CD14-positive monocyte (primary cell): ENCODE measurements around the gene SCEL. TPM values are rescaled to one million over a fixed set of nuclear protein-coding genes. Genes with fewer than 3 reads are reported as not detected.

ENCODE experiments used
- DNase-seq, 3 donors: peaks; one replicate each; pipeline ENCODE4 v3.0.0-alpha.2; 2011 to 2022
- H2AFZ ChIP-seq: 2 replicates; pipeline ENCODE4 v1.6.0; 2012; ENCODE audit warnings: mild to moderate bottlenecking, low read depth, low read length, inconsistent platforms; ENCODE audit not compliant: insufficient read depth, poor library complexity, severe bottlenecking
- H3K27ac ChIP-seq, 2 donors: 1 replicate in 1 of 2; 2 replicates in 1 of 2; pipeline ENCODE4 v1.5.1; 2012 to 2013; ENCODE audit warnings: low read length in 2 of 2, control low read depth in 1 of 2, inconsistent platforms in 1 of 2, low read depth in 1 of 2, mild to moderate bottlenecking in 1 of 2
- H3K27me3 ChIP-seq, 2 donors: one replicate each; pipeline versions ENCODE4 v1.6.0 to v1.6.1; 2011 to 2013; ENCODE audit warnings: low read length in 2 of 2; ENCODE audit not compliant: control insufficient read depth in 2 of 2, insufficient read depth in 2 of 2
- H3K36me3 ChIP-seq, 2 donors: replicated peaks in 1 of 2; 1 replicate in 1 of 2; 2 replicates in 1 of 2; pipeline versions ENCODE4 v1.5.1 to v1.6.1; 2012 to 2013; ENCODE audit warnings: low read length in 2 of 2, control low read depth in 1 of 2, inconsistent platforms in 1 of 2, mild to moderate bottlenecking in 1 of 2; ENCODE audit not compliant: insufficient read depth in 2 of 2, control insufficient read depth in 1 of 2
- H3K4me1 ChIP-seq, 2 donors: 1 replicate in 1 of 2; 2 replicates in 1 of 2; pipeline versions ENCODE4 v1.5.1 to v1.6.1; 2012 to 2013; ENCODE audit warnings: low read length in 2 of 2, control low read depth in 1 of 2, inconsistent platforms in 1 of 2, mild to moderate bottlenecking in 1 of 2, moderate library complexity in 1 of 2; ENCODE audit not compliant: insufficient read depth in 2 of 2, control insufficient read depth in 1 of 2
- H3K4me2 ChIP-seq: replicated peaks from 2 replicates; pipeline ENCODE3; 2012; ENCODE audit warnings: low read length, moderate library complexity, mild to moderate bottlenecking; ENCODE audit not compliant: poor library complexity, severe bottlenecking; ENCODE audit errors: extremely low read depth
- H3K4me3 ChIP-seq, 3 experiments: fragments of 200-600 bp in 1 of 3; sonication (generic) in 1 of 3; replicated peaks in 1 of 3; 1 replicate in 2 of 3; 2 replicates in 1 of 3; pipeline ENCODE4 v1.5.1; 2011 to 2013; ENCODE audit warnings: low read length in 3 of 3, mild to moderate bottlenecking in 3 of 3, control low read depth in 2 of 3, low read depth in 2 of 3, inconsistent platforms in 1 of 3, moderate library complexity in 1 of 3
- H3K79me2 ChIP-seq: 2 replicates; pipeline ENCODE4 v1.6.0; 2012; ENCODE audit warnings: mild to moderate bottlenecking, control low read depth, inconsistent platforms, low read length, moderate library complexity; ENCODE audit not compliant: insufficient read depth
- H3K9ac ChIP-seq: 2 replicates; pipeline ENCODE4 v1.6.0; 2017; ENCODE audit warnings: low read length, mild to moderate bottlenecking; ENCODE audit not compliant: insufficient read depth, poor library complexity, severe bottlenecking
- H3K9me3 ChIP-seq, 2 donors: replicated peaks in 1 of 2; 1 replicate in 1 of 2; 2 replicates in 1 of 2; pipeline versions ENCODE4 v1.5.1 to v1.6.1; 2012 to 2013; ENCODE audit warnings: low read length in 2 of 2, control low read depth in 1 of 2; ENCODE audit not compliant: control insufficient read depth in 1 of 2, insufficient read depth in 1 of 2
- H4K20me1 ChIP-seq: 2 replicates; pipeline ENCODE4 v1.6.0; 2012; ENCODE audit warnings: mild to moderate bottlenecking, low read length, control low read depth, moderate library complexity; ENCODE audit not compliant: insufficient read depth
- H3K27ac Mint-ChIP-seq, 7 donors: one replicate each; pipeline ENCODE4 v1.8.0; 2020; ENCODE audit warnings: mild to moderate bottlenecking in 7 of 7, mixed read lengths in 7 of 7, moderate library complexity in 6 of 7, inconsistent platforms in 2 of 7
- H3K27me3 Mint-ChIP-seq, 3 donors: one replicate each; pipeline ENCODE4 v1.8.0; 2021 to 2022; ENCODE audit warnings: low read depth in 3 of 3, mild to moderate bottlenecking in 3 of 3, mixed read lengths in 3 of 3, moderate library complexity in 3 of 3, inconsistent platforms in 1 of 3
- H3K36me3 Mint-ChIP-seq, 2 donors: one replicate each; pipeline ENCODE4 v1.8.0; 2020; ENCODE audit warnings: mixed read lengths in 2 of 2, inconsistent platforms in 1 of 2, mild to moderate bottlenecking in 1 of 2
- H3K4me1 Mint-ChIP-seq: one replicate; pipeline ENCODE4 v1.8.0; 2020; ENCODE audit warnings: mild to moderate bottlenecking, mixed read lengths
- H3K4me3 Mint-ChIP-seq, 2 donors: one replicate each; pipeline ENCODE4 v1.8.0; 2020; ENCODE audit warnings: mild to moderate bottlenecking in 2 of 2, mixed read lengths in 2 of 2, moderate library complexity in 1 of 2
- H3K9me3 Mint-ChIP-seq, 7 donors: one replicate each; pipeline ENCODE4 v1.8.0; 2020 to 2022; ENCODE audit warnings: mixed read lengths in 7 of 7, mild to moderate bottlenecking in 6 of 7, moderate library complexity in 6 of 7, inconsistent platforms in 2 of 7
- WGBS: methylation state at CpG from one replicate; pipeline ENCODE4 v1.1.5; 2013; ENCODE audit warnings: missing lambda C conversion rate; ENCODE audit not compliant: insufficient coverage; 5-methylcytosine and 5-hydroxymethylcytosine counted together
- intact Hi-C, 2 donors: fragments of 100-400 bp; cut with micrococcal nuclease; formaldehyde crosslinking; loops; one replicate each; pipeline versions ENCODE4 v1.15.0 to v1.15.1; 2023
- polyA plus RNA-seq, 3 donors: library from polyadenylated mRNA; depleted of rRNA in 1 of 3; unstranded in 2 of 3; stranded (reverse) in 1 of 3; fragments of 300-500 nt in 2 of 3; fragments of >200 nt in 1 of 3; fragmentation: Illumina TruSeq in 2 of 3; gene quantifications; 1 replicate in 2 of 3; 2 replicates in 1 of 3; pipeline ENCODE4 v1.2.3, GENCODE V29; 2012 to 2021
- TF ChIP-seq, protein P1 (sequence below): fragments of 200-600 bp; IDR thresholded peaks from one replicate; pipeline ENCODE4 v1.8.0; 2022; ENCODE audit warnings: antibody characterized with exemption, mild to moderate bottlenecking

SCEL gene
- polyA plus RNA-seq, 3 donors: not detected

DNA sequence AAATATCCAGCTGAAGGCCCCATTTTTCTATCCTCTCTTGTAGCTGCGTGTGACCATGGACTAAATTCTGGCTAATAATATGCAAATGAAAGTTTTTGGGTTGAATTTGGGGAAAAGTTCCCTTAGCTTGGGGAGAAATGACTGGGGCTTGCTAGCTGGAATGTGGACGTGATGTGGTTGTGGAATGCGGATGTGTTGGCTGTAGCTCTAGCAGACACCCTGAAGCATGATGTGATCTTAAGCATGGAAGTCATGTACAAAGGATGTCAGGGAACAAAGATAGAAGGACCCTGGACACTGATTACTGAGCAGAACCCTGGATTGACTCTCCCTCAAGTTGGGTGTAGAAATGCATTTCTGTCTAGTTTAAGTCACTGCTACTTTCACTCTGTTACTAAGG, 25.4 kb upstream of the SCEL start:
- Histone ChIP-seq H3K4me3 (no peak overlapping the region), H3K9ac (no peak overlapping the region), H3K9me3 (no peaks in the 10 kb centered on the region), H3K4me1 (no peaks in the 10 kb centered on the region), H3K27me3 (no peaks in the 10 kb centered on the region), H3K27ac (no peak overlapping the region), H3K36me3 (no peaks in the 10 kb centered on the region), H4K20me1 (no peaks in the 10 kb centered on the region), H3K79me2 (no peaks in the 10 kb centered on the region), H3K4me2 (no peak overlapping the region), H2AFZ (no peak overlapping the region)
- no peak for DNase-seq
- no peaks in the 10 kb centered on the region for H3K27me3 Mint-ChIP-seq
- TF ChIP-seq, protein P1, sequence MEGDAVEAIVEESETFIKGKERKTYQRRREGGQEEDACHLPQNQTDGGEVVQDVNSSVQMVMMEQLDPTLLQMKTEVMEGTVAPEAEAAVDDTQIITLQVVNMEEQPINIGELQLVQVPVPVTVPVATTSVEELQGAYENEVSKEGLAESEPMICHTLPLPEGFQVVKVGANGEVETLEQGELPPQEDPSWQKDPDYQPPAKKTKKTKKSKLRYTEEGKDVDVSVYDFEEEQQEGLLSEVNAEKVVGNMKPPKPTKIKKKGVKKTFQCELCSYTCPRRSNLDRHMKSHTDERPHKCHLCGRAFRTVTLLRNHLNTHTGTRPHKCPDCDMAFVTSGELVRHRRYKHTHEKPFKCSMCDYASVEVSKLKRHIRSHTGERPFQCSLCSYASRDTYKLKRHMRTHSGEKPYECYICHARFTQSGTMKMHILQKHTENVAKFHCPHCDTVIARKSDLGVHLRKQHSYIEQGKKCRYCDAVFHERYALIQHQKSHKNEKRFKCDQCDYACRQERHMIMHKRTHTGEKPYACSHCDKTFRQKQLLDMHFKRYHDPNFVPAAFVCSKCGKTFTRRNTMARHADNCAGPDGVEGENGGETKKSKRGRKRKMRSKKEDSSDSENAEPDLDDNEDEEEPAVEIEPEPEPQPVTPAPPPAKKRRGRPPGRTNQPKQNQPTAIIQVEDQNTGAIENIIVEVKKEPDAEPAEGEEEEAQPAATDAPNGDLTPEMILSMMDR: no peak
- peaks cover 13% of the 10 kb centered on the region for H3K4me1 Mint-ChIP-seq
- H3K4me3 Mint-ChIP-seq: no peak overlapping the region
- 100% methylated on average over 1 of the region's 3 CpGs for WGBS
- H3K27ac Mint-ChIP-seq: no peak overlapping the region
- H3K9me3 Mint-ChIP-seq: no peaks in the 10 kb centered on the region
- H3K36me3 Mint-ChIP-seq: no peaks in the 10 kb centered on the region
- intact Hi-C loops: no loop called here

DNA sequence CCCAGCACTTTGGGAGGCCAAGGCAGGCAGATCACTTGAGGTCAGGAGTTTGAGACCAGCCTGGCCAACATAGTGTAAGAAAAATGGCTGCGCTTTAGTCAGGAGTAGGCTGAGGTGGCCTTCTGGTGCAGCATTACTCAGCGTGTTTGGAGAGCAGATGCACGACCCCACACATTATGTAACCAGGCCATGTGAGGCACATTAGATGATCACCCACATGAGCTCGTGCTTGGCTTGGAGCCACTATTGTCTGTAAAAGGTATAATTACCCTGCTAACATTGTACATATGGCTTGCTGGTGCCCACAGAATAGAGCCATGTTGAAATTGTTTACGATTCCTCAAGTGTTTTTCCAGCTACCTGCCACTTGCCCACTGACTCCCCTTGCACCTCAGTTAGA, 24.0 kb upstream of the SCEL start:
- no peaks in the 10 kb centered on the region for H4K20me1 ChIP-seq

More for the DNA sequence above, 24.0 kb upstream of the SCEL start:
- Mint-ChIP-seq H3K9me3 (no peaks in the 10 kb centered on the region), H3K4me1 (peaks cover 22% of the 10 kb centered on the region), H3K27me3 (no peaks in the 10 kb centered on the region), H3K27ac (no peak overlapping the region), H3K36me3 (no peaks in the 10 kb centered on the region), H3K4me3 (no peak overlapping the region)
- TF ChIP-seq, protein P1: no peak
- no peak overlapping the region for H3K9ac ChIP-seq
- no peaks in the 10 kb centered on the region for H3K27me3 ChIP-seq
- intact Hi-C loops: no loop called here
- H3K9me3 ChIP-seq: no peaks in the 10 kb centered on the region
- peaks cover 3 to 7% of the 10 kb centered on the region in 2 donors for H3K4me1 ChIP-seq
- no peak overlapping the region for H3K4me2 ChIP-seq
- no peaks in the 10 kb centered on the region for H3K36me3 ChIP-seq
- no peak for DNase-seq
- H2AFZ ChIP-seq: no peak overlapping the region
- no peak overlapping the region for H3K4me3 ChIP-seq
- no peak overlapping the region for H3K27ac ChIP-seq
- 54% methylated on average over 5 of the region's 5 CpGs for WGBS
- no peaks in the 10 kb centered on the region for H3K79me2 ChIP-seq
